Activated effector memory CD4-positive, alpha-beta T cell treated with Interleukin-2 at 50 U/mL for 16 hours (primary cell): ENCODE results near the gene FOXD3.

ENCODE experiments used
- DNase-seq: peaks from one replicate; pipeline ENCODE4 v3.0.0-alpha.2; 2020

Gene FOXD3

DNA sequence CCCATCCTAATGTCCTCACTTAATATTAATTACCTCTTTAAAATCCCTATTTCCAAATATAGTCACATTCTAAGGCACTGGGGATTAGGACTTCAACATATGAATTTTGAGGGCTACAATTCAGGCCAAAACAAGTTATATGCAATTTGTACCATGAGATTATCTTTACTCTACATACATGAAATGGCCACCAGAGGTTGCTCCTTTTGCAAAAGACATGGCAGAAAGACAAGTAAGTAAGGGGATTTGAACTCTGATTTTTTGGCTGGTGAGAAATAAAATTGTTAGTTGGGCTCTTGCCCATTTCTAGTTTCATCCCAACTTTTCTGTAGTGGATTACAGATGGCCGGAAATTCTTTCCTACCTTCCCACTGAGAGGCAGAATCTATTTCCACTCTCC is 40.2 kb downstream of the FOXD3 start:
- DNase-seq, result no peak

DNA sequence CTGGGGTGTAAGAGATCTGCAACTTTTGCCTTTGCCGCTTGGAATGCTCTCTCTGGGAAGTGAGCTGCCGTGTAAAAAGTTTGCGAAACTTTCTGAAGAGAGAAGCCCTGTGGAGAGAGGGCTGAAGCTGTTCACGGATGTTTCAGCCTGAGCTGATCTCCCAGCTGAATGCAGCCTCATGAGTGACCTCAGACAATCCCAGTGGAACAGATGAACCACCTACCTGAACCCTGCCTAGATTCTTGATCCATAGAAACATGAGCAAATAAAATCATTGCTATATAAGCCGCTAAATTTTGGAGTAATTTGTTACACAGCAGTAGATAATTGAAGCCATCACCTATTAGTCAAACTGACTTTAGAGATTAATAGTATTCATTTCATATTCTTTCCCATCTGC is 40.6 kb downstream of the FOXD3 start:
- no peak for DNase-seq

DNA sequence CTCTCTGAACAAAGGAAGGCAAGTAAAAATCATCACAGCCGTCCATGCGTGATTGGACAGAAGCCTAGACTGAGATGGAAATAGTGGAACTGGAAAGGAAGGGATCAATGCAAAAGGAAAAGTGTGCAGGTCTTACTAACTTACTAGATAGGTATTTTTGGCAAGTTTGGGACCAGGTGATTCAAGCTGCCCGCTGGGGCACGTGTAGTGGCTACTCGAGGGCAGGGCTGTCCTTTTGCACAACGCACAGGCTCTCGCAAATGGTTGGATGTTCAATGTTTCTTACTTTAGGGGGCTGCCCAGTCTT is 44.5 kb downstream of the FOXD3 start:
- DNase-seq, result no peak

GRCh38 chr1:63367215-63368103 is 45.1 kb downstream of the FOXD3 start, which contains the start of gene ALG6:
ALG6 (plus strand) TSS chr1:63367627; CDS start chr1:63370978, 3,351 bp downstream.
- DNase-seq, result peak; percentile 89

- no peak for DNase-seq
These were observed 45.8 kb downstream of the FOXD3 start for GRCh38 chr1:63368131-63368530.
